Measurements from ENCODE around the gene TMEM108.

DNA sequence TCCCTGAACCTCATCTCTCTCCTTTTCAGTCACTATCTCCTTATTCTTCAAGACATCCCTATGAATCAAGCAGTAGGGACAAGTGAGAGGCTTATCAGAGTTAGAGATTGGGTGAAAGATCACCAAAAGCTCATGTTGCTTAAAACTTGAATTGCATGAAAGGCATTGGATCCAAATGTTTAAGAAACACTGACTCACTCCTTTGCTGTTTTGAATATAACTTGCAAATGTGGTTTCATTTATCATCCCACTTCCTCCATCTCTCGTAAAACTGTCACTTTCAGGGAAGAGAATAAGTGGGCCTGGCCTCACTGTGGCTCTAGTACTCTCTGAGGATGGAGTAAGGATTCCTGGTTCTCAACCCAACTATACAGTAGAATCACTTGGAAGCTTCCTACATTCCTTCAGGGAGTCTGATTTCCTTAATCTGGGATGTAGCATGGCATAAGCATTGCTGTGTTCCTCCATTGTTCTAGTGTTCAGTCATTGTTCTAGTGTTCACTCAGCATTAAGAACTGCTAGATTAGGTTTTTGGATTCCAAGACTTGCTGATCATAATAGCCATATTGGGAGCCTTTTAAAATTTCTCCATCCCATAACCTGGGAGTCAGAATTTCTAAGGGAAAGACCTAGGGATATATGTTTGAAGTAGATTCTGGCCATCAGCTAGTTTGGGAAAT, 171.8 kb downstream of the TMEM108 start:
- TF ChIP-seq YY1 (IDR thresholded peaks at IDR 0.05; ENCODE audit: insufficient read depth, insufficient read length) (no peak), SUZ12 (IDR thresholded peaks at IDR 0.05; ENCODE audit: extremely low read depth, insufficient read depth, insufficient read length) (no peak), ZNF274 (IDR thresholded peaks at IDR 0.05; ENCODE audit: low read depth, low read length) (no peak)

All from NT2/D1 (cell line).